ENCODE measurements around the gene PRTN3. TPM values are rescaled to one million over a fixed set of nuclear protein-coding genes. Genes with fewer than 3 reads are reported as not detected.

PRTN3 gene
- polyA plus RNA-seq, 4 donors = 0.41 TPM; not detected in 3

DNA sequence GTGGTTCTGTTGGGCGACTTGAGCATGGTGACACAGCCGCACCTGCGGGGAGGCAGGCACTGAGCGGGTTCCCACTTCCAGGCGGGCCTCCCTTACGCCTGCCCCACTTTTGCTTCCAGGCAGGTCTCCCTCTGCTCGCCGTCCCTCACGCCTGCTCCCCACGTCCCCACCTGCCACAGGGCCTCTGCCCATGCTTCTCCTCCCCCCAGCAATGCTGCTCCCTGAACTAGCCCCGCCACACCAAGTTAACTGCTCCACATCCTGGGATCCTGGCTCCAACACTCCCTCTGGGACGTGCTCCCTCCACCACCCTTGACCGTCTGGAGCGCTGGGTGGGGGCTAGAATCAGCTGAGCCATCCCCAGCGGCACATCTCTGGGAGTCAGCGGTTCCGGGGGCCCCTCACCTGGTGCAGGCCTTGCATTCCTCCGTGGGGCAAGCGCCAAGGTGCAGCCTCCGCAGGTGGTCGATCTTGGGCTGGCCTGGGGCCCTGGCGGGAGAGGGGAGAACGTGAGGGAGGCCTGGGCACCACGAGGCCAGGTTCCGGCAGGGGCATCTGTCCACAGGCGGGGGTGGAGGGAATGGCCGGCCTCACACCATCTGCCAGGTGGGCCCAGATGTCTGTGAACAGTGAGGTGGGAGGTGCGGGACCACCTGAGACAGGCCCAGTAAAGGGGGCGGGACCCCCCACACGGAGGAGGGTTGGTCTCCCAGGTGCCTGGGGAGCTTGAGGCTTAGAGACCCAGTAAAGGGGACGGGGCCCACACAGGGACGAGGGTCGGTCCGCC lies 27.9 kb downstream of the PRTN3 start:
- Histone ChIP-seq H3K36me3 (ENCODE audit: control insufficient read depth in 3 of 3, insufficient read depth in 2 of 3, low read depth in 1 of 3, low read length in 3 of 3) (peaks cover 0 to 76% (median 5%) of the 10 kb centered on the region in 3 donors), H3K27me3 (ENCODE audit: control insufficient read depth in 3 of 3, insufficient read depth in 3 of 3, low read length in 3 of 3) (no peaks in the 10 kb centered on the region), H3K27ac (ENCODE audit: low read depth in 1 of 3, low read length in 2 of 3) (peak overlapping the region in 2 of 3 donors; percentile 17 to 71), H3K4me3 (ENCODE audit: low read depth in 1 of 3, low read length in 3 of 3) (no peak overlapping the region), H3K4me1 (ENCODE audit: control insufficient read depth in 3 of 3, insufficient read depth in 2 of 3, low read depth in 1 of 3, low read length in 2 of 3) (peaks cover 0 to 3% (median 0%) of the 10 kb centered on the region in 3 donors), H3K9me3 (ENCODE audit: control insufficient read depth in 2 of 2, insufficient read depth in 1 of 2, low read depth in 1 of 2, low read length in 1 of 2) (peaks cover 0 to 2% of the 10 kb centered on the region in 2 donors)
- 91 to 95% (median 93%) methylated on average over 29 to 34 of the region's 34 CpGs for WGBS, 3 donors
- DNase-seq = no peak
- FAIRE-seq = no peak

DNA sequence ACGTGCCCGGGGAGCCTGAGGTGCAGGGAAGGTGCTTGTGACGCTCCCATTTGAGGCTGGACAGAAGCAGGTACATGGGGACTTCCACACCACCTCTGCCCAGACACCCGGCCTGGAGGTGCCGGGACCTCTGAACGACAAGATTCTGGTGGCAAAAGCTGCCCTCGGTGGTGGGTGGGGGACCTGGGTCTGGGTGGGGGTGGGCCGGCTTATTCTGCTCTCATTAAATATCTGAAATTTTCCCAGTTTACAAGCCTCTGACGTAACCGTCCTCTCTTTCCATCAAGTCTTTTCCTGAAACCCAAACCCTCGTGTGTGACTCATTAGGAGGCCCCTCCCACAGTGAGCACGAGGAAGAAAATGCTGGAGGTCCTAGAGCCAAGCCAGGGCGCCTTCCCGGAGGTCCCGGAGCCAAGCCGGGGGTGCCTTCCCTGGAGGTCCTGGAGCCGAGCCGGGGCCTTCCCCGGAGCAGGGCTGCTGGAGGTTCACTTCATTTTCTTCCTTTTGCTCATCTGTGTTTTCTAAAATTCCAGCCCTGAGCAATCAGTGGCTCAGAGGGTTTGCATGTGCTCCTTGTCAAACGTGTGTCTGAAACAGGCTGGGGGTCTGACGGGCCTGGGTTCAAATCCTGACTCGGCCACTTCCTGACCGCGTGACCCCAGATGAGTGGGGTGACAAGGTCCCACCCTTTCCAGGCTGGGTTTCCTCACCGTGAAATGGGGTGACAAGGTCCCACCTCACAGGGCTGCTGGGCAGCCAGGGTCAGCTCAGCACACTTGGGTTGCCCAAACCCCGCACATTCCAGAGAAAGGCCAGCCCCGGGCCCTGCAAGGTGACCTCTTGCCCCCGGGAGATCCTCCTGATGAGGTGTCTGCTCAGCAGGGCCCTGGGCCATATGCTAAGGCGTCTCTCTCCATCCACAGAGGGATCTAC lies 28.7 kb downstream of the PRTN3 start:
- DNase-seq (no peak), FAIRE-seq (no peak)
- H3K36me3 ChIP-seq (ENCODE audit: control insufficient read depth in 3 of 3, insufficient read depth in 2 of 3, low read depth in 1 of 3, low read length in 3 of 3) = peaks cover 0 to 80% (median 7%) of the 10 kb centered on the region in 3 donors
- H3K9me3 ChIP-seq (ENCODE audit: control insufficient read depth in 2 of 2, insufficient read depth in 1 of 2, low read depth in 1 of 2, low read length in 1 of 2) = peaks cover 0 to 2% of the 10 kb centered on the region in 2 donors
- no peaks in the 10 kb centered on the region for H3K27me3 ChIP-seq (ENCODE audit: control insufficient read depth in 3 of 3, insufficient read depth in 3 of 3, low read length in 3 of 3)
- no peak overlapping the region for H3K4me3 ChIP-seq (ENCODE audit: low read depth in 1 of 3, low read length in 3 of 3)
- peak overlapping the region in 2 of 3 donors; percentile 17 to 80 for H3K27ac ChIP-seq (ENCODE audit: low read depth in 1 of 3, low read length in 2 of 3)
- WGBS, 3 donors = 71 to 82% (median 77%) methylated on average over 28 to 29 of the region's 29 CpGs
- peaks cover 0 to 3% (median 0%) of the 10 kb centered on the region in 3 donors for H3K4me1 ChIP-seq (ENCODE audit: control insufficient read depth in 3 of 3, insufficient read depth in 2 of 3, low read depth in 1 of 3, low read length in 2 of 3)

DNA sequence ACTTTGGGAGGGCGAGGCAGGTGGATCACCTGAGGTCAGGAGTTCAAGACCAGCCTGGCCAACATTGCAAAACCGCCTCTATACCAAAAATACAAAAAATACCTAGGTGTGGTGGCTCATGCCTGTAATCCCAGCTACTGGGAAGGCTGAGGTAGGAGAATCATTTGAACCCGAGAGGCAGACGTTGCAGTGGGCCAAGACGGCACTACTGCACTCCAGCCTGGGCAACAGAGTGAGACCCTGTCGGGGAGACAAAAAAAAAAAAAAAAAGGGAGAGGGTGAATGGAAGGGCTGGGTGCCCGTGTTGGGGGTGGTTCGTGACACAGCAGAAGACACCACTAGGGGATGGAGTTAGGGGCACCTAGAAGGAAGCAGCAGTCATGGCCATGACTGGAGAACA lies 29.5 kb downstream of the PRTN3 start:
- FAIRE-seq (no peak), DNase-seq (no peak)
- WGBS, 3 donors = 84 to 92% (median 87%) methylated on average over 8 of the region's 8 CpGs
- Histone ChIP-seq H3K9me3 (ENCODE audit: control insufficient read depth in 2 of 2, insufficient read depth in 1 of 2, low read depth in 1 of 2, low read length in 1 of 2) (peaks cover 0 to 2% of the 10 kb centered on the region in 2 donors), H3K4me1 (ENCODE audit: control insufficient read depth in 3 of 3, insufficient read depth in 2 of 3, low read depth in 1 of 3, low read length in 2 of 3) (peaks cover 0 to 3% (median 0%) of the 10 kb centered on the region in 3 donors), H3K36me3 (ENCODE audit: control insufficient read depth in 3 of 3, insufficient read depth in 2 of 3, low read depth in 1 of 3, low read length in 3 of 3) (peaks cover 0 to 83% (median 9%) of the 10 kb centered on the region in 3 donors), H3K27ac (ENCODE audit: low read depth in 1 of 3, low read length in 2 of 3) (peak overlapping the region in 1 of 3 donors; percentile 80), H3K4me3 (ENCODE audit: low read depth in 1 of 3, low read length in 3 of 3) (no peak overlapping the region), H3K27me3 (ENCODE audit: control insufficient read depth in 3 of 3, insufficient read depth in 3 of 3, low read length in 3 of 3) (no peaks in the 10 kb centered on the region)

DNA sequence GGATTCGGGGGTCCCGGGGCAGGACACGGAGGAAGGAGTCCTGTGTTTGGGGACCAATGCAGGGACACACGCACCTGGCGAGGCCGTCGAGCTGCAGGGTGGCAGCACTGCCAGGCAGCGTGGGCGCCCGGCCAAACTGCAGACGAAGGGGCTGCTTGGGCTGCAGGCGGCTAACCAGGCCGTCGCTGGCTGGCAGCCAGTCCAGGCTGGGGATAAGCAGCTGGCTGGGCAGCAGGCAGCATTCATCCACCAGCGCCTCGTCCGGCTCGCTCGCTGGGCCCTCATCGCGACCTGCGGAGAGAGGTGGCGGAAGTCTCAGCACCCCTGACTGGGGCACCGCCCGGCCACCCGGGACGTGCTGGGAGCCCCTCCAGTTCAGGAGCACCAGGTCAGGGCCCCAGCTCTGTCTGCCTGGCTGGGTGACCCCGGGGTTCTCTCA lies 30.2 kb downstream of the PRTN3 start:
- Histone ChIP-seq H3K27me3 (ENCODE audit: control insufficient read depth in 3 of 3, insufficient read depth in 3 of 3, low read length in 3 of 3) (no peaks in the 10 kb centered on the region), H3K9me3 (ENCODE audit: control insufficient read depth in 2 of 2, insufficient read depth in 1 of 2, low read depth in 1 of 2, low read length in 1 of 2) (peaks cover 0 to 2% of the 10 kb centered on the region in 2 donors), H3K4me1 (ENCODE audit: control insufficient read depth in 3 of 3, insufficient read depth in 2 of 3, low read depth in 1 of 3, low read length in 2 of 3) (peaks cover 0 to 3% (median 0%) of the 10 kb centered on the region in 3 donors), H3K36me3 (ENCODE audit: control insufficient read depth in 3 of 3, insufficient read depth in 2 of 3, low read depth in 1 of 3, low read length in 3 of 3) (peaks cover 0 to 86% (median 9%) of the 10 kb centered on the region in 3 donors), H3K4me3 (ENCODE audit: low read depth in 1 of 3, low read length in 3 of 3) (no peak overlapping the region), H3K27ac (ENCODE audit: low read depth in 1 of 3, low read length in 2 of 3) (peak overlapping the region in 1 of 3 donors; percentile 51)
- DNase-seq = no peak
- no peak for FAIRE-seq
- WGBS, 3 donors = 84 to 90% (median 85%) methylated on average over 18 to 28 of the region's 28 CpGs

DNA sequence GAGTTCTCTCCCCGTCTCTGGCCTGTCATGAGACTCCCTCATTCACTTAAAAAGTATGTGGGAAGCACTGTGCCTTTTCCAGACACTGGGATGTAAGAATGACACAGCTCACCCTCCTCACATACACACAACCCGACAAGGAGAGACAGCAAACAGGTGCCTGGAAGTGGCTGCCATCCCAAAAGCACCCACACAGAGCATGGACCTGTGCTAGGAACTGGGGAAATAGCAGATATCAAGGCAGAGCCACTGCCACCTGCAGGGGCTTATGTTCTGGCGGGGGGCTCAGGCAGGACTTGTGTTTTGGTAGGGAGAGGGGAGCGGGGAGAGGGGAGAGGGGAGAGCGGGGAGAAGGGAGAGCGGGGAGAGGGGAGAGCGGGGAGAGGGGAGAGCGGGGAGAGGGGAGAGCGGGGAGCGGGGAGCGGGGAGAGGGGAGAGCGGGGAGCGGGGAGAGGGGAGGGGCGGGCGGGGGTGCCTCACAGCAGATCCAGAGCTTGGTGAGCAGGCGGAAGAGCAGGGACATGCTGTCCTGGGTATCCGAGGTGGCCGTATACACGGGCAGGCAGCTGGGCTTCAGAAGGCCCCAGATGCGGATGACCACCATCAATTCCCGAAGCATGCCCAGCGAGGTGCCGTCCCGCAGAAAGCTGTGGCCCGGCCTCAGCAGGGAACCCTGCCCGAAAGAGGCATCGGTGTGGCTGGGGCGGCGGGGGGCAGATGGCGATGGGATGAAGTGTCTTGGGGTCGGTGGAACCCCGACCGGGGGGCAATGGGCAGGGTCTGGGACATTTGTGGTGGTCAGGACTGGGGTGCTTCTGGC lies 30.9 kb downstream of the PRTN3 start:
- Histone ChIP-seq H3K9me3 (ENCODE audit: control insufficient read depth in 2 of 2, insufficient read depth in 1 of 2, low read depth in 1 of 2, low read length in 1 of 2) (peaks cover 0 to 2% of the 10 kb centered on the region in 2 donors), H3K4me3 (ENCODE audit: low read depth in 1 of 3, low read length in 3 of 3) (peak overlapping the region in 1 of 3 donors; percentile 37), H3K4me1 (ENCODE audit: control insufficient read depth in 3 of 3, insufficient read depth in 2 of 3, low read depth in 1 of 3, low read length in 2 of 3) (peaks cover 0 to 3% (median 0%) of the 10 kb centered on the region in 3 donors), H3K36me3 (ENCODE audit: control insufficient read depth in 3 of 3, insufficient read depth in 2 of 3, low read depth in 1 of 3, low read length in 3 of 3) (peaks cover 0 to 90% (median 9%) of the 10 kb centered on the region in 3 donors), H3K27ac (ENCODE audit: low read depth in 1 of 3, low read length in 2 of 3) (peak overlapping the region in 2 of 3 donors; percentile 38 to 71), H3K27me3 (ENCODE audit: control insufficient read depth in 3 of 3, insufficient read depth in 3 of 3, low read length in 3 of 3) (no peaks in the 10 kb centered on the region)
- 70 to 92% (median 77%) methylated on average over 19 to 24 of the region's 33 CpGs for WGBS, 3 donors
- FAIRE-seq (no peak), DNase-seq (peak in 1 of 2 donors; percentile 38)

DNA sequence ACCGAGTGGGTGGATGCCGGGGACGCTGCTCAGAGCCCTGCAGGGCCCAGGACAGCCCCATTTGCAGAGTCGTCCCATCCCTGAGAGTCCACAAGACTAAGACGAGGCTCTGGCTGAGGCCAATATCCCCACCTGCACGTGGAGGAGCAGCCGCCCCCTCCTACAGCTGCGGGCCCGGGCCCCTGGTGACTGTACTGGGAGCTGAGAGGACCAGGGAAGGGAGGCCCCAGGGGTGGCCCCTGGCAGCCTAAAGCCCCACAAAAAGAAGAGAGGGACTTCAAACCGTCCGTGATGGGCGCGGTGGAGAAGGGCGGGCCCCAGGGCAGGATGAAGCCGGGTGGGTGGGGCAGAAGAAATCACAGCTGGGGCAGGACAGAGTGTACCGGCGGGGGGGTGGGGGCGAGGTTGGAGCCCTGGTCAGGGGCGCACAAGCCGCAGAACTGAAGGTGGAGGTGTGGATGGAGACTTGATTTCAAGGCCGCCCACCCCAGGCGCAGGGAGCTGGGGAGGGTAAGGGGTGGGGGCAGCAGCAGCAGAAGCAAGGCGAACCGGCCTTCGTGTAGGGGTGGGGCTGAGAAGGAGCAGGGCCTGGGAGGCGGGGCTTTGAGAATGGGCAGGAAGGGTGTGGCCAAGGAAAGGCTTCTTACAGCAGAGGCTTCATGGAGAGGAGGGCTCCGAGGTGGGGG lies 31.6 kb downstream of the PRTN3 start:
- peak; percentile 79 to 80 for DNase-seq
- peak overlapping the region in 1 of 3 donors; percentile 37 for H3K4me3 ChIP-seq (ENCODE audit: low read depth in 1 of 3, low read length in 3 of 3)
- WGBS, 3 donors = 27 to 53% (median 33%) methylated on average over 26 to 27 of the region's 27 CpGs
- no peaks in the 10 kb centered on the region for H3K27me3 ChIP-seq (ENCODE audit: control insufficient read depth in 3 of 3, insufficient read depth in 3 of 3, low read length in 3 of 3)
- H3K9me3 ChIP-seq (ENCODE audit: control insufficient read depth in 2 of 2, insufficient read depth in 1 of 2, low read depth in 1 of 2, low read length in 1 of 2) = peaks cover 0 to 2% of the 10 kb centered on the region in 2 donors
- H3K4me1 ChIP-seq (ENCODE audit: control insufficient read depth in 3 of 3, insufficient read depth in 2 of 3, low read depth in 1 of 3, low read length in 2 of 3) = peaks cover 0 to 3% (median 0%) of the 10 kb centered on the region in 3 donors
- peak overlapping the region in 2 of 3 donors; percentile 38 to 71 for H3K27ac ChIP-seq (ENCODE audit: low read depth in 1 of 3, low read length in 2 of 3)
- no peak for FAIRE-seq
- H3K36me3 ChIP-seq (ENCODE audit: control insufficient read depth in 3 of 3, insufficient read depth in 2 of 3, low read depth in 1 of 3, low read length in 3 of 3) = peaks cover 4 to 90% (median 9%) of the 10 kb centered on the region in 3 donors

DNA sequence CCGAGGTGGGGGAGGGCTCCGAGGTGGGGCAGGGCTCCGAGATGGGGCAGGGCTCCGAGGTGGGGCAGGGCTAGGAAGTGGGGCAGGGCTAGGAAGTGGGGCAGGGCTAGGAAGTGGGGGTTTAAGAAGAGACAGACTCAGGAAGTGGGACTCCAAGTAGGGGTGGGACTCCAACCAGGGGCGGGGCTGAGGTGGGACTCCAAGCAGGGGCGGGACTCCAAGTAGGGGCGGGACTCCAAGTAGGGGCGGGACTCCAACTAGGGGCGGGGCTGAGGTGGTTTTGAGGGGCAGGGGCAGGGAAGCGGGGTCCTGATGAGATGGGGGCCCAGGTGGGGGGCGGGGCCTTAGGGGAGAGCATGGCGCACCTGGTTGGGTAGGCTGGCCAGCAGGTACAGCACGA lies 32.3 kb downstream of the PRTN3 start:
- Histone ChIP-seq H3K27ac (ENCODE audit: low read depth in 1 of 3, low read length in 2 of 3) (no peak overlapping the region), H3K9me3 (ENCODE audit: control insufficient read depth in 2 of 2, insufficient read depth in 1 of 2, low read depth in 1 of 2, low read length in 1 of 2) (no peaks in the 10 kb centered on the region), H3K36me3 (ENCODE audit: control insufficient read depth in 3 of 3, insufficient read depth in 2 of 3, low read depth in 1 of 3, low read length in 3 of 3) (peaks cover 4 to 84% (median 8%) of the 10 kb centered on the region in 3 donors), H3K4me3 (ENCODE audit: low read depth in 1 of 3, low read length in 3 of 3) (no peak overlapping the region), H3K4me1 (ENCODE audit: control insufficient read depth in 3 of 3, insufficient read depth in 2 of 3, low read depth in 1 of 3, low read length in 2 of 3) (peaks cover 0 to 3% (median 0%) of the 10 kb centered on the region in 3 donors), H3K27me3 (ENCODE audit: control insufficient read depth in 3 of 3, insufficient read depth in 3 of 3, low read length in 3 of 3) (no peaks in the 10 kb centered on the region)
- no peak for FAIRE-seq
- 68 to 77% (median 73%) methylated on average over 8 to 10 of the region's 13 CpGs for WGBS, 3 donors
- DNase-seq = peak; percentile 47 to 64
